ENCODE measurements around the gene PAQR8.
"Not testable (repeated sequence)": the region's sequence is repeated elsewhere in the genome, so short reads cannot be mapped to it uniquely, and the experiment has no call there.

PAQR8 gene

DNA sequence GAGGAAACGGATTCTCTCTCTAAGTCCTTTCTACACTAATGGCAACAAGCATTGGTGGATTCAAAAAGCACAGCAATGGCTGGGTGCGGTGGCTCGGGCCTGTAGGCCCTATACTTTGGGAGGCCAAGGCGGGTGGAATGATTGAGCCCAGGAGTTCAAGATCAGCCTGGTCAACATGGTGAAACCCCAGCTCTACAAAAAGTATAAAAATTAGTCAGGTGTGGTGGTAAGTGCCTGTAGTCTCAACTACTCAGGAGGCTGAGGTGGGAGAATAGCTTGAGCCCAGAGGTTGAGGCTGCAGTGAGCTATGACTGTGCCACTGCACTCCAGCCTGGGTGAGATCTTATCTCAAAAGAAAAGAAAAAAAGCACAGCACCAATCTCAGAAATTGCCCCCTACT, 19.3 kb downstream of the PAQR8 start:
- DNase-seq, result no peak

DNA sequence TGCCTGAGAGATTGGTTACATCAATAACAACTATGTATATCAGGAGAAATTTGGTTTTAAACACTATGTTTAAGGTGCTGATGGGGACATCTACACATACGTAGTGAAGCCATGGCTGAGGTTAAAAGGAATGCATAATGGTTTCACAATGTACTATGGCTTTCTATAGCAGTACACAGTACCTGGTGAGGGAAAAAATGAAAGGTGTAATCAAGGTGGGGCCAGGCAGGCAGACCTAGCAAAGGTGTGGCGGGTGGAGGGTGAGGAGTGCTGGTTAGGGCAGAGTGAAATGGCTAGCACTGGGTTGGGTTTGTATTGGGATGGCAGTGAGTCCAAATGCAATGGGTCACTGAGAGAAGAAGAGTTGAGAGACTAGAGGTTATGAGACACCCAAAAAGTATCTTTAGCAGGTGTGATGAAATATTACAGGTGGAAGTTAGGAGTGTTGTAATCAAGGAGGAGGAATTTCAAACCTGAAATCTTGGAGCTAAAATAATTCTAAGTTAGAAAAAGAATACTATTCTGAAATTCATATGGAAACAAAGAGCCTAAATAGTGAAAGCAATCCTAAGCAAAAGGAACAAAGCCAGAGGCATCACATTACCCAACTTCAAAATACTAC, 22.3 kb downstream of the PAQR8 start:
- DNase-seq, result no peak

DNA sequence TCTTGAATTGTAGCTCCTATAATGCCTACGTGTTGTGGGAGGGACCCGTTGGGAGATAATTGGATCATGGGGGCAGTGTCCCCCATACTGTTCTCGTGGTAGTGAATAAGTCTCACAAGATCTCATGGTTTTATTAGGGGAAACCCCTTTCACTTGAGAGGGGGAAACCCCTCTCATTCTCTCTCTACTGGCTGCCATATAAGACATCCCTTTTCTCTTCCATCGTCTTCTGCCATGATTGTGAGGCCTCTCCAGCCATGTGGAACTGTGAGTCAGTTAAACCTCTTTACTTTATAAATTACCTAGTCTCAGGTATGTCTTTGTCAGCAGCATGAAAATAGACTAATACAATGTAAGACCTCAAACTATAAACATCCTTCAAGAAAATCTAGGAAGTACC, 23.1 kb downstream of the PAQR8 start:
- no peak for DNase-seq

DNA sequence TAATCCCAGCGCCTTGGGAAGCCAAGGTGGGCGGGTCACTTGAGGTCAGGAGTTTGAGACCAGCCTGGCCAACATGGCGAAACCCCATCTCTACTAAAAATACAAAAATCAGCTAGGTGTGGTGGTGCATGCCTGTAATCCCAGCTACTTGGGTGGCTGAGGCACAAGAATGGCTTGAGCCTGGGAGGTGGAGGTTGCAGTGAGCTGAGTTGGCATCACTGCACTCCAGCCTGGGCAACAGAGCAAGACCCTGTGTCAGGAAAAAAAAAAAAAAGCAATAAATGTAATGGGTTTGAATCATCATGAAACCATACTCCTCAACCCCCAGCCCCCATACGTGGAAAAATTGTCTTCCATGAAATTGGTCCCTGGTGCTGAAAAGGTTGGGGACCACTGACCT, 26.2 kb downstream of the PAQR8 start:
- not testable (repeated sequence) for DNase-seq

DNA sequence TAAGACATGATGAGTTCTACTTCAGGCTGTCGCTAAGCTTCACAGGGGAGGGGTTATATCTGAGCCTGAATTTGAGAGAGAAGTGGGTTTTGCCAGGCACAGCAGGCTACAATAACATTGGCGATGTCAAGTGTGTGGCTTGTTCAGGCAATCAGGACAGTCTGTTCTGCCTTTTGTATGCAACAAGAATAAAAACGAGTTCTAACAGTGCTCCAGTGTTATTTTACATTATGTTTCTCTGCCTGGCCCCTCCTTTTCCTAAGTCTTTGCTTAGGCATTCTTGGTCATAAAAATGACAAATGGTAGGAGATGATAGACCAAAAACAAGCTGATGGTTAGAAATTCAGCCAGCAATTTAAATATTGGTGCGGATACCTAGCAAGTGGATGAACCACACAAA, 26.8 kb downstream of the PAQR8 start:
- peak in 1 of 2 experiments; percentile 19 for DNase-seq

DNA sequence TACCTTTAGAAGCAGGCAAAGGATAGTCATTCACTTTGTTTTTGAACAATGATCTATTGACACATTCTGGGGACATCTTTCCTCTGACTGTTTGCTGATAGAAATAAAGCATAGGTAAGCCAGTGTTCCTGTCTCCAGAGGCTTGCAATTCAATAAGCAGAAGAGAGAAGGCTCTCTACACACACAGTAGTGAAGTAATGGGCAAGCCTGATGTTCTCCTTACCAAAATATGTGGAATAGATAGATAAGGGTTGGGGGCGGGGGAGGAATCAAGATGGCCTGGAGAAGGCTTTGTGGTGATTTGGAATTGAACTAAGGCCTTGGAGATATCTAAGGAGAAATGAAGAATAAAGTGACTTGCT, 27.3 kb downstream of the PAQR8 start:
- DNase-seq, result peak in 1 of 2 experiments; percentile 22

DNA sequence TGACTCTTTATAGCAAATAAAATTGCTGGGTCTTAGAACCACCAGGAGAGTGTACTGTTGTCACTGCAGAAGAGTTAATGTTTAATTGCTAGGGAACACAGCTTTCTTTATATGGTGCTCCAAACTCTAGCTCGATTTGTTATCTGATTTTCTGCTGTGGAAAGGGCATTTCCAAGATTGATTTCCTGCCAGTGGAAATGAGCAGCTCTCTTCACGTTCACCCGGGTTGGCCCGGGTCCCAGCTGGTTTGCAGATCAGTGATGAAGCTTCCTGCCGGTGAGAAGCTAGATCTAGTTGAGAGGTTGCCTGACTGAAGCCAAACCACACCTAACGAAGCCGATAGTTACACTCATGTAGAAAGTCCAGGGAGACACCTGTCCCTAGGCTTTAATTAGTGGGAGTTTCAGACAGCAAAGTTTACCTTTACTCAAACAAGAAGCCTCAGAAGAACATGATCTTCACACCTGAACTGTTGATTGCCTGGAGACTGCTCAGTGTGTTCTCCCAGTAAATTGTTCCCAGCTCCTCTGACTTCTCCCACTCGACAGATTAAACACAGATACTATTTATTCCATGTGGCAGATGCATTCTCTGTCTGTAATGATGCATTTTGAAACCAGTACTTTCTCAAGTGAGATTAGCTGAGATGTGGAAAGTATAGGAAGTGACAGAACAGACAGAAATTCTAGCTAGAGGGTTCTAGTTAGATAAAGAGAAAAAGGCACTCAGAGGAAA, 27.8 kb downstream of the PAQR8 start:
- peak; percentile 40 to 86 for DNase-seq

DNA sequence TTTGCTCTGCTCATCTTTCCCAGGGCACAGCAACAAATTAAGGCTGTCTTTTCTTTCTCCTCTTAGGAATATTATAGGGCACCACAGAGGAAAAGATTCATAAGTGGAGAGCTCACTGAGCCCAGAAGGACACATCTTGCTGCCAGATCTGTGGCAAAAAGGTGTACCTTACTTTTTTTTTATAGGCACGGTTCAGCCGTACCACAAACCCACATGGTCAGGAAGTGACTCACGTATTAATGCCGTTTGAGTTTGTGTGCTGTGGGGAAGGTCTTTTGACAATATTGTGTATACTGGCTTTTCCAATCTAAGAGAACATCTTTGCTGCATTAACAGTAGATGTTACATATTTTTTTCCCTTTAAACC, 28.4 kb downstream of the PAQR8 start:
- peak; percentile 14 to 65 for DNase-seq

DNA sequence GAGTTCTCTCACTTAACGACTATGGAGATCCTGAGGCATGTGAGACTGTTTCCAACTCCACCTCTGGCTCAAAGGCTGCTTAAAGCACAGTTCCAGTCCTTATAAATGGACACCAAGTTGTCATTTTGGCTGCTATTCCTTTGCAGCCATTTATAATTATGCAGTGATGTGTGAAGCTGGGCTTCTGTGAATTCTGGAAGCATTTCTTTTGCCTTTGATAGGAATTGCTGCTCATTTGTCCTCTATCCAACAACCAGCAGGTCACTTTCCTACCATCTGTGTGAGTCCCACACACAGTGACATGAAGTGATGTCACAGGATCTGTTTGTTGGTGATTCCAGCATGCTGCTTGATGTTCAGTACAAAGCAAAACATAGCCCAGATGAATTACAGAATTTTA, 29.6 kb downstream of the PAQR8 start:
- DNase-seq, result no peak

DNA sequence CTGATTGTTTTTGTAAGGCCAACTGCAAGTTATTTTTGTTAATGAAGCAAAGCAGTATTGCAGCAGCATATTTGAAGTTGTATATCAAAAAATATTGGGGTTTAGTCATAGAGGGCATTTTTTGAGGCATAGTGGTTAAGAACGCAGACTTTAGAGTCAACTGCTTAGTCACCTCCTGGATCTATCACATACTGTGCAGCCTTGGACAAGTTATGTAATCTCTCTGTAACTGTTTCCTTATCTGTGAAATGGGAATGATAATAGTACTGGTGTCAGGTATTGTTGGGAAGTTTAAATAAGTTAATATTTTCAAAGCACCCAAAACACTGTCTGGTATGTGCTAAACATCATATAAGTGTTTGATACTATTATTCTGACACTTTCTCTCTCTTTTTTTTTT, 31.0 kb downstream of the PAQR8 start:
- no peak for DNase-seq

DNA sequence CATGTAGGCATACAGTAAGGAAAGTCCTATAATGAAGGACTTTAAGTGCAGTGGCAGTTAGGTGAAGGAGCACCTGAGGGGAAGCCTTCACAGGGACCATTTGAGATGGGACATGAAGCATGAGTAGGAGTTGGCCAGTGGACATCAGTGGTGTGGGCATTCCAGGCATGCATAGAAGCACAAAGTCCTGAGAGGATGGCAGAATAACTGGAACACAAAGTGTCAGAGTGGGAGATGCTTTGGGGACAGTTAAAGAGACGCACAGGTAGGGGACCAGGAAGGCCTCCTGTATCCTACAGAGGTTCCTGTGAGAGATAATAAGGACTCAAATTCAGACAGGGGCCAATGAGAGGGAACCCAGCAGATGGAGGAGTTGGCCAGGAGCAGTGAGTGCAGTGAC, 31.8 kb downstream of the PAQR8 start:
- DNase-seq, result no peak

DNA sequence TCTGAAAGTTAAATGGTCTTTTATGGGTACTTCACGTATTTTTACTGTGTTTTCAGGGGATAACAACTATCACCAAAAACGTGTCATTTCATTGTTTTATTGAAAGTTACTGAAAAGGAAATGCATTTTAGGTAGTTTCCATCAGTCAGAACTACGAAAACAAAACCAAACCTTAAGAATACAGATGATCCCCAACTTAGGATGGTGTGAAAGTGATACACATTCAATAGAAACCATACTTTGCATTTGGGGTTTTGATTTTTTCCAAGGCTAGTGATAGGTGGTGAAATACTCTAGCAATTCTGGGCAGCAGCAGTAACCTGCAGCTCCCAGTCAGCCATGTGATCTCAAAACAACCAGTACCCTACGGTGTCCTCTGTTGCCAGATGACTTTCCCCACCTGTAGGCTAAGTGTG, 32.3 kb downstream of the PAQR8 start:
- DNase-seq, result no peak

DNA sequence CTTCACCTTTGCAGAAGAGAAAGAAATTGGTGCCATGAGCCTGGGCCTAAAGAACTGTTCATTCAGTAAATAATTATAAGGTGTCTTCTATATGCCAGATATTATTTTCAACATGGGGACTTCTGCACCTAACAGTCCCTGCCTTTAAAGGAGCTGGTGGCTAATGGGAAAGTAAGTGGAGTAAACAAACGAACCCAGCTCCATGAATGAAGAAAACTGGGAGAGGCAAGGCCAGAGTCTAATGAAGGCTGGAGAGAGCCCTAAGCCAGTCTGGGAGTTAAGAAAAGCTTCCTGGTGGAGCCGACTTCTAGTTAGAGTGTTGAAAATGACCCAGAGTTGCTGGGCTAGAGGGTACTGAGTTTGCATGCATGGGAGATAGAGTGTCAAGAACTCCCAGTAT, 34.0 kb downstream of the PAQR8 start:
- no peak for DNase-seq

DNA sequence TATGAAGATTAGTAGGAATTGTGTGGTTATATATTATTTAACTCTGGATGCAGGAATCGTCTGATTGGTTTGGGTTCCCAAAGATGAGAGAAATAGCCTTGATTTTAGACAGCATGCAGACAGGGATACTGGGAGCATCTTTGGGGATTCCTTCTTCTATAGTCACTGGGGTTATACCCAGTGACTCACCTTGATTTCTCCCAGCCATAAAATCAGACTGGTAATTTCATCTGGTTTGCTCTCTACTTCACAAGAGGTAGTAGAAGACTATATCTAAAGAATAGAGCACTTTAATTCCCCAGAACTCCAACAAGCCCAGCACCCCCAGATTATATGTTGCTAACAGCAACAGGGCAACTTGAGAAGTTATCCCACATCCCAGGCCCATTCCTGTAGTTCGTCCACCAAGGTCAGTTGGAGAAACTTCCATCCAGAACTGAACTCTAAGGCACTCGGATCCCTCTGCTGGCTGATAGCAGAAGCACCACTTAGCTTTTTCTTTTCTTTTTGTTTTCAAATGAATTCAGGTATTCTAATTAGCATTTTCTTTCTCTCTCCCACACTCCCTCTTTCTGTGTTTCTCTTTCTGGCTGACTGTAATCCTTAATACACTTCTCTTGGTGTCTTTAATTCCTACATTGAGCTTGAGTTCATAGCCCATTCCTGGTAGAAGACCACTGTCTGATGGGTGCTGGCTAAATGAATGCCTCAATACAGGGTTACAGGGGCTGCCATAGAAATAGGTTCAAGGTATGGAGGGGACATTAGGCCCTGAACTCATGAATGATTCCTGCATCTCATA, 37.8 kb downstream of the PAQR8 start:
- peak; percentile 25 to 60 for DNase-seq

DNA sequence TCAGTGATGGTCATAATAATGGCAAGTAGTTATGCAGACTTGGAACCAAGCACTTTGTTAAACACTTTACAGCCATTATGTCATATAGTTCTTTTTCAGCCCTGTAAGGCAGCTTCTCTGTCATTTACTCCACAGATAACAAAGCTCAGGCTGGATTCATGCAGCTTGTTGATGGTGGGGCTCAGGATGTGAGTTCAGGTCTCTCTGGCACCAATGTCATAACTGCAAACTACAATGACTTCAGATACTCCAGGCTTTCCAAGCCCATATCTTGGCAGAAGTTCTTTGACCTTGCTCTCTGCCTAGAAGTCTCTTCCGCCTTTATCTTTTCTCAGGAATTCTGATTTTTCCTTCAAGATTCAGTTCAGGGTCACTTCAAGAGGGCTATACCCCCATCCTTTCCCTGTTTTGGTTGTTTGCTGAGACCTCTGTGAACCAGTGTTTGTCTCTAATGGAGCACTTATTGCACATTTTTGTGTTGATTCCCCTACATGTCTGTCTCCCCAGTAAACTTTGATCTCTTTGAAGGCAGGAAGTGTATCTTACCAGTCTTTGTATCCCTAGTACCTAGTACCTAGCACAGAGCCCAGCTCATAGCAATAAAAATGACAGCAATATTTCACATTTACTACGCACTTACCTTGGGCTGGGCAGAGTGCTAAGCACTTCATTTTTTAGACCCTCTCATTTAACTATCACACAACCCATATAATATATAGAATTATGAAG, 38.5 kb downstream of the PAQR8 start:
- no peak for DNase-seq

DNA sequence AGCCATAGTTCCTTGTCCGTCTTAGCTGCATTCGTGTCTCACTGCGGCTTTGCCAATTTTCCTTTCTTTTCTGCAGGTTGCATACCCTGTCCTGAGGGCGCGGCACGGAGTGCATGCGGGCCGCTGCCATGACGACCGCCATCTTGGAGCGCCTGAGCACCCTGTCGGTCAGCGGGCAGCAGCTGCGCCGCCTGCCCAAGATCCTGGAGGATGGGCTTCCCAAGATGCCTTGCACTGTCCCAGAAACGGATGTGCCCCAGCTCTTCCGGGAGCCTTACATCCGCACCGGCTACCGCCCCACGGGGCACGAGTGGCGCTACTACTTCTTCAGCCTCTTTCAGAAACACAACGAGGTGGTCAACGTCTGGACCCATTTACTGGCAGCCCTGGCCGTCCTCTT, 41.1 kb downstream of the PAQR8 start:
- no peak for DNase-seq

DNA sequence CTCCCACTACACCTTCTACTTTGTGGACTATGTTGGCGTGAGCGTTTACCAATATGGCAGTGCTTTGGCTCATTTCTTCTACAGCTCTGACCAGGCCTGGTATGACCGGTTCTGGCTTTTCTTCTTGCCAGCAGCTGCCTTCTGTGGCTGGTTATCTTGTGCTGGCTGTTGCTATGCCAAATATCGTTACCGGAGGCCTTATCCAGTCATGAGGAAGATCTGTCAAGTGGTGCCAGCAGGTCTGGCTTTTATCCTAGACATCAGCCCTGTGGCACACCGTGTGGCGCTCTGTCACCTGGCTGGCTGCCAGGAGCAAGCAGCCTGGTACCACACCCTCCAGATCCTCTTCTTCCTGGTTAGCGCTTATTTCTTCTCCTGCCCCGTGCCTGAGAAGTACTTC, 41.7 kb downstream of the PAQR8 start:
- peak; percentile 32 to 61 for DNase-seq

DNA sequence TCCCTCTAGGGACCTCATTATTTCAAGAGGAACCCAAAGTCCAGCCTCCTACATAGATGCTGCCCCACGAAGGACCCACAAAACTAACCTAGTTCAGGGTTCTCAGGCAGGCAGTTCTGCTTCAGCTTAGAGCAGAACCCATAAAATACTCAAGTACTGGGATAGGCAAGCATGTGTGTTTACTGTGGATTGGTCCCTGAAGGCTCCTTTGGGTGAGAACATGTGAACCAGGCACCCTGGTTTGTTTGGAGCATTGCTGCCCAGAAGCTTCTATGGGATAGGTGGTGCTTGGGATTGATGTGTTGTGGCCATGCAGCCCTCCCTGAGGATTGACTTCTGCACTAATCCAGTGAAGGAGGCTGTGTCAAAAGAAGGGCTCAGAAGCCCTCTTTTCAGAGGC, 43.3 kb downstream of the PAQR8 start:
- no peak for DNase-seq

DNA sequence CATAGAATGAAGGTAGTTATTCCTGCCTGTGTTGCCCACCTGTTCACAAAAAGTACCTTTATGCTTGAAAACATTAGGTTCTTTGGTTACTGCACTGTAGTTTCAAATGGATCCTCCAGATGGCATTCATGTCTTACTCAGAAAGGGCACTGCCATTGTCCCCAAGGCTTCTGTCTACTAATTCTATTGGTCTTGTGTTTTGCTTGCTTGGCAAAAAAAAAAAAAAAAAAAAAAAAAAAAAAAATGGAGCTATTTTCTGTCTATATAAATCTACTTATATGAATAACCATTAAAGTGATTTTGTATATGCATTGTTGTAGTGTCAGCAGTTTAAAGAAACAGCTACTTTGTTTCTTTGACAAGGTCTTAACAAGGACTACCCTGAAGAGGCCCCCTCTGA, 45.5 kb downstream of the PAQR8 start:
- peak; percentile 52 to 77 for DNase-seq

DNA sequence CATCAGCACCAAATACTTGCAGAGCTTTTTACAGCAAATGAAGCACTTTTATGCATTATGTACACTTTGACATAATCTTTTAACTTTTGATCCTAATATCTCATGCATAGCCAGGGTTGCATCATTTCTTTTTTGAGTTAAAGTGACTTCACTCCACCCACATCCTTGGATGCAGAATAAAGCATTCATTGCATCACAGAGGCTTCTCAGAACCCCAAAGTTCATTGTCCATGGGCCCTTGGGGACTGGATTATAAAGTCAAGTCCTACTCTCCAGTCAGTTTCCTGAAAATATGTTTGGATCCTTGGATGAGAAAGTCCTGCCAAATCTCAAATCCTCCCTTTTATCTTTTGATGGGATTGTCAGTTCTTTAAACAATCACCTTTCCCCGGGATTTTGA, 47.5 kb downstream of the PAQR8 start:
- no peak for DNase-seq

DNA sequence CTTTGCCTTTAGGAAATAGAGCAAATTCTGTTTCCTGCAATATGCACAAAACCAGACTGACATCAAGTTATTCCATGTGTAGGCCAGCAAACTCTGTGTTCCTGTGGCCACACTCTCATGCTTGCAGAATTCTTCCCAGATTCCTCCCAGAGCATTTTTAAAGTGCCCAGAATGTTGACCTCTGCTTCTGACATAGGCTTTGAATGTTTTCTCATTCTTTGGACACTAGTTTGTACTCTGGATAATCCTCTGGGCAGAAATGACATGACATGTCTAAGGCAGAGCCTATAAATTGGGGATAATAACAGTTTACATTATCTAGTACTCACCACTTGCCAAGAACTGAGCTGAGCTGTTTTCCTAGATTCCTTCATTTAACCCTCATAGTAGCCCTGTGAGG, 49.0 kb downstream of the PAQR8 start:
- no peak for DNase-seq

DNA sequence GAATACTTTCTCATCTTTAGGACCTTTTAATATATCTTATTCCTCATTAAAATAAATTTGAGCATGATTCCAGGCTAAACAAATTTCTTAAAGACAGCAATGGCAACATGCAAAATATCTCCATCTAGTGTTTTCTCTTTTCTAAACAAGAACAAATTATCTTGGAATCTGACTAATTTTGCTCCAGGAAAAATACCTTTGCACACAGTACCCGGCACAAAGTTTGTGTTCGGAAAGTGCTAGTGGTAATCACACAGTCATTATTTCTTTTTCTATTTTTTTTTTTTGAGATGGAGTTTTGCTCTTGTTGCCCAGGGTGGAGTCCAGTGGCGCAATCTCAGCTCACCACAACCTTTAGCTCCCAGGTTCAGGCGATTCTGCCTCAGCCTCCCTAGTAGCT, 50.0 kb downstream of the PAQR8 start:
- DNase-seq, result no peak

DNA sequence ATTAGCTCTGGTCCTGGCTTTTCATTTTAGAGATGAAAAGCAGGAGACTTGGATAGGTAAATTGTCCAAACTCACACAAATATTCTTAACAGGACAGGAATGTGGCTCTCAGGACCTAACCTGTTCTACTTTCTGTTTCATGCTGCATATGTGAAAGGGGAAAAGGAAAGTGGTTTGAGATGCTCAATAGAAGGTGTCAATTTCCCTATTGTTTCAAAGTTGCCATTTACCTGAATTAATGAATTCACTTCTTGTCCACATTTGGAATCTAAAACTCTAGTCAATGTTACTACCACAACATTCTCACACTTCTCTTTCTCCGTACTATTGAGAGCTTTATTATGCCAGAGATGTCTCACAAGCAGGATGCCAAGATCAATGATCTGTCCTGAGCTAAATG, 53.4 kb downstream of the PAQR8 start:
- DNase-seq, result no peak
